IPS-NIHi11 (cell line): Measurements from ENCODE around the gene IDE.

Source experiments
- DNase-seq: peaks from one replicate; pipeline ENCODE4 v3.0.0; 2012; ENCODE audit warnings: mixed read lengths, low spot score

Gene IDE

DNA sequence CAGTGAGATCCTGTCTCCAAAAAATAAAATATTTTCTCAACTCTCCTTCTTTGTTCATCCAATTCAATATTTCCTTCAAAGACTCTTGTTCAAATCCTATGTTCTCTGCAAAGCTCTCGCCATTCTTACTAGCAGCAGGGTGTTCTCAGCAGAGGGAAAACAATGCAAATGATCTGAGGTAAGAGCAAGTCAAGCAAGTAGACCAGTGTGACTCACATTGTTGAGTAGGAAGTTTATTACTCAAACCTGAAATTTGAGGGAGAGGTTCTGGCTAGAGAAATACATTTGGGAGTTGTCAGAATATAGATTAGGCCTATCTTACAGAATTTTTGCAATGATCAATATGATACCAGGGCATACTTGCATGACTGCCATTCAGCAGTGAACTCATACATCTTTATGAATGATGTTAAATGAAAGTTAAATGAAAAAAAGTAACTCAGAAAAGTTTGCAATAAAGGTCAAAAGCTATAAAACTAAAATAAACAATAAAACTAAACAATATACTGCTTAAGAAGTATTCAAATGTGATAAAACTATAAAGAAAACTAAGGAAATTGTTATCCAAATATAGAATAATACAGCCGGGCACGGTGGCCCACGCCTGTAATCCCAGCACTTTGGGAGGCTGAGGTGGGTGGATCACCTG, 5.8 kb downstream of the IDE start:
- peak; percentile 38 for DNase-seq

DNA sequence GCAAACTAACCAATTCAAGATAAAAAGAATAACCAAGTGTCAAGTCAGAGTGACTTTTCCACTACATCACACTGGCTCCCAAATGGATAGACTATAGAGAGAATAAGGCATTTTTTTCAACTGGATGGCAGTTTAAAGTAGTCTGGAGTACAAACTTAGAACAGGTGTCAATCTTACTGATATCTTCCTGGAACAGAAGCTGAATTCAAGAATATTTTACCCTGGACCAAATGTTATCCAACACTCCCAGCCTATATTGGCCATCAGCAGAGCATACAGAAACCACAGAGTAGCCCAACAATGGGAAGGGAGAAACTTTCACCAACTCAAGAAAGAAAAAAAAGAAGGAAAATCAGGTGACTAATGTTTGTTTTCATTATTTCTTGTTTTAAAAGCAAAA, 11.5 kb downstream of the IDE start:
- DNase-seq = no peak

DNA sequence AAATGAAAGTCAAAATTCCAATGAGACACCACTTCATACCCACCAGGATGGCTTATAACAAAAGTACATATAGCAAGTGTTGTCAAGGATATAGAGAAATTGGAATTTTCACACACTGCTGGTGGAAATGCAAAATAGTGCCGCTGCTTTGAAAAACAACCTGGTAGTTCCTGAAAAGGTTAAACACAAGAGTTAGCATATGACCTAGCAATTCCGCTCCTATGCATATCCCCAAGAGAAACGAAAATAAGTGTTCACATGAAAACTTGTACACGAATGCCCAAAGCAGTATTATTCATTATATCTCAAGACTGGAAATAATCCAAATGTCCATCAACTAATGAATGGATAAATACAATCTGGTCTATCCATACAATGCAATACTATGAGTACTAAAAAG, 14.8 kb downstream of the IDE start:
- no peak for DNase-seq

DNA sequence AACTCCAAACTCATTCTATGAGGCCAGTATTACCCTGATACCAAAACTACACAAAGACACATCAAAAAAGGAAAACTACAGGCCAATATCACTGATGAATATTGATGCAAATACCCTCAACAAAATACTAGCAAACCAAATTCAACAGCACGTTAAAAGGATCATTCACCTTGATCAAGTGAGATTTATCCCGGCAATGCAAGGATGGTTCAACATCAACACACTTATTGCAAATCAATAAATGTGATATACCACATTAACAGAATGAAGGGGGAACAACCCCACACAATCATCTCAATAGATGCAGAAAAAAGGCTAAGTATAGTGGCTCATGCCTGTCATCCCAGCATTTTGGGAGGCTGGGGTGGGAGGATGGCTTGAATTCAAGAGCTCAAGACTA, 19.9 kb downstream of the IDE start:
- no peak for DNase-seq

DNA sequence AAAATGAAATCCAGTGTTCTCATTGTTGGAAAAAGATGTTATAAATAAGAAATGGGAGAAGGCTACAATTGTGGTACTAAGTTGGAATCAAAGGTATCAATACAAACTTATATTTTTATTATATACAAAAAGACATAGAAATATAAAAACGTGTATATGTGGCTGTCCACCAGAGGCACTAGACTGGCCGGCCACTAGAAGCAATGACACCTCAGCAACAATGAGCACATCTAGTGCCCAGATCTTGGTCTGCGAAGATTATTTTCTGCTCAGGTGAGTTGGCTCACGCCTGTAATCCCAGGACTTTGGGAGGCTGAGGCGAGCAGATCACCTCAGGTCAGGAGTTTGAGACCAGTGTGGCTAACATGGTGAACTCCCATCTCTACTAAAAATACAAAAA, 21.6 kb downstream of the IDE start:
- no peak for DNase-seq

DNA sequence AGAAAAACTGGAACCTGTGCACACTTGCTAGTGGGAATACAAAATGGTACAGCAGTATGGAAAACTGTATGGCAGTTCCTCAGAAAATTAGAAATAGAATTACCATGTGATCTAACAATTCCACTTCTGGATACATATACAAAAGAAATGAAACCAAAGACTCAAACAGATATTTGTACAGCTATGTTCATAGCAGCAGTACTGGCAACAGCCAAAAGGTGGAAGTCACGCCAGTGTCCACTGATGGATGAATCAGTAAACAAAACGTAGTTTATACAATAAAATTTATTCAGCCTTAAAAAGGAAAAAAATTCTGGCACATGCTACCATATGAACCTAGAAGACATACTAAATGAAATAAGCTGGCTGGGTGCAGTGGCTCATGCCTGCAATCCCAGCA, 23.0 kb downstream of the IDE start:
- DNase-seq = no peak

DNA sequence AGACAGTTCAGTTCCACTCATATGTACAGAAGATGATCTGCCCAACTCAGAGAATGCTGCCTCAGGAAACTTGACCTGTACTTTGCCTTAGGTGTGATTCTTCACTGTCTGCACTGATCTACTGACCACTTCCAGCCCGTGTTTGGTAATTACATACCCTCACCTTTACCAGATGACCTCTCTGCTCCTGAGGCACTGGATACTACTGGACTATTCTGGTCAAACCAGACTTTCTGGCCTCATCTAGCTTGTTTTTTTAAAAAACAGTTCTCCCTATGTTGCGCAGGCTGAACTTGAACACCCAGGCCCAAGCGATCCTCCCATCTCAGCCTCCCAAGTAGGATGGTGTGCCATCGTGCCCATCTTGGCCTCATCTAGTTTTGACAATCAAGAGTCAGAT, 26.2 kb downstream of the IDE start:
- DNase-seq = no peak

DNA sequence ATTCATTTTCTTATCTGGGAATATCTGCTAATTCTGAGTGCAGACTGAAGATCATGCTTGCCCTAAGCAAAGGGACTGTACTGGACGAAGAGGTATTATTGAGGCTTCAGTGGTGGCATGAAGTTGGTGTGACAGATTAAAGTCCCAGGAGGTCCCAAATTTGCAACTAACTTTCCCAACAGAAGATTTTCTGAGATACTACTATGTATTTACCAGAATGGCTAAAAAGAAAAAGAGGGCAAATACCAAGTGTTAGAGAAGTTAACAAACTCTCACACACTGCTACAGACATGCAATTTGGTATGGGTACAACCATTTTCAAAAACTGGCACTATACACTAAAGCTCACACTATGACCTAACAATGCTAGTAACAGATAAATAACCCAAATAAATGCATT, 28.3 kb downstream of the IDE start:
- no peak for DNase-seq

DNA sequence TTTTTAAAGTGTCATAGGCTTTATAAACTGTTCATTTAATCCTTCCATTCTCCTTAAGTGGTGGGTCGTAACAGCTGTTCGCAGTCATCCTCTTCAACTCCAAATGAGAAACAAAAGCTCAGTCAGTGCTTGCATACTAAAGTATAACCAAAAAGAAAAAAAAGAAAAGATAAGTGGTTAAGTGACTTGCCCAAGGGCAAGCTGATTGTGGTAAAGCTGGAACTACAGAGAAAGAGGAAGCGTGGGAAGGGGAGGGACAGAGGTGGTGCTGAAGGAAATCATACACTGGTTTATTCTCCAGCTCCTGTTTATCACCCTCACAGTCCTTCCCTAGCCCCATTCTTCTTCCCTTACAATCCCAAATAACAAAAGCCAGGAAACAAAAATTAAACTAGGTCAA, 29.6 kb downstream of the IDE start:
- DNase-seq = peak; percentile 21

DNA sequence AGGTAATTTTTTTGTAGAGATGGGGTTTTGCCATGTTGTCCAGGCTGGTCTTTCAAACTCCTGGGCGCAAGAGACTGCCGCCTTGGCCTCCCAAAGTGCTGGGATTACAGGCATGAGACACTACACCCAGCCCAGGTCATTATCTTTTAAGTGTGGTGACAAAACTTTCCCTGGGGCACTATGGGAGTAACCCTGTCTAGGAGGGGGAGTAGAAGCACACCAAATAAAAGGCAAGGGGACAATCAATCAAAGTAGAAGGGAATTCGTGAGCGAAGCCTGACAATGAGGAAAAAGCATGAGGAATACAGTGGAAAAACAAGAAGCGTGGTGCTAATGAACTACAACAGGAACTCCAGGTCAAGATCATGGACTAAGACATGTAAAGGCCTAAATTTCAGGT, 31.4 kb downstream of the IDE start:
- no peak for DNase-seq

DNA sequence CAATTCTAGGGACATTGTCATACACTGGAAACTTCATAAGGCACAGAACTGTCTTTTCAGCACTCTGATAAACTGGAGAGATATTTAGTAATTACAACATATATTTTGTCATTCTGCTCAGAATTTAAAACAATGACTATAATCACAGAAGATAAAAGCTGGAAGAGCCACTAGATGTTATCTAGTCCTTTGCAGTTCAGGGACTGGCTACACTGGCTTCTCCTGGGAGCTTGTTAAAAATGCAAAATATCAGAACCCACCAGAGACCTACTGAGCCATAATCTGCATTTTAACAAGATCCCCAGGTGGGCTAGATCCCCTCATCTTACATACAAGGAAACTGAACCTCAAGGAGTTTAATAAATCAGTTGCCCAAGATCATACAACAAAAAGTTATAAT, 32.3 kb downstream of the IDE start:
- no peak for DNase-seq

DNA sequence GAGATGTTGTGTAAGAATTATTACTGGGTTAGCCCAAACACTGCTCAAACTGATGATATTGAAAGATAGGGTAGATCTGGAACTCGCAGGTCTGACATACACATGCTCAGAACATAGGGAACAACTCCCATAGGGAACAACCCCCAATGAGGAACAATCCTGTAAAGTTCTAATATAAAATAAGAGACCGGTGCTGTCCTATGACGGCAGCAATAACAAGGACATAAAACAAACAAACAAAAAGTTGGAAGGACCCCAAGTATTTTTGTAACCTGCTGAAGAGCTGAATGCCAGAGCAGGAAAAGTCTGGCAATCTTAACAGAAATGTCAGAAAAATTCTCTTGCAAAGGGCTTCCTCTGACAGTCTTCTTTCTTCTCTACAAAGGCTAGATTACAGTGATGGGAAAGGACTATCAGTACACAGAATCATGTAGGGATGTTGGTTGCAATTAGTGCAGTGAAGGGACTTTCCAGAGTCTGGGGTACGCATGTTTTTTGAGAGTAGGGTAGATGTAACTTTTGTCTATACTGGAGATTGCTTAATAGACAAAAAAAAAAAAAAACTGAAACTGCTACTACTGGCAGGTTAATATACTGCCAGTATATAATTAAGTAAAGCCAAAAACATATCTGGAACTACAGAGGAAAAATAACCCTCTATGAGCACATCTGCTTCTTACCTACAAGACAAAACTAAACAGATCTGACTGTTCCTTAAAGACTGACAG, 35.5 kb downstream of the IDE start:
- no peak for DNase-seq

DNA sequence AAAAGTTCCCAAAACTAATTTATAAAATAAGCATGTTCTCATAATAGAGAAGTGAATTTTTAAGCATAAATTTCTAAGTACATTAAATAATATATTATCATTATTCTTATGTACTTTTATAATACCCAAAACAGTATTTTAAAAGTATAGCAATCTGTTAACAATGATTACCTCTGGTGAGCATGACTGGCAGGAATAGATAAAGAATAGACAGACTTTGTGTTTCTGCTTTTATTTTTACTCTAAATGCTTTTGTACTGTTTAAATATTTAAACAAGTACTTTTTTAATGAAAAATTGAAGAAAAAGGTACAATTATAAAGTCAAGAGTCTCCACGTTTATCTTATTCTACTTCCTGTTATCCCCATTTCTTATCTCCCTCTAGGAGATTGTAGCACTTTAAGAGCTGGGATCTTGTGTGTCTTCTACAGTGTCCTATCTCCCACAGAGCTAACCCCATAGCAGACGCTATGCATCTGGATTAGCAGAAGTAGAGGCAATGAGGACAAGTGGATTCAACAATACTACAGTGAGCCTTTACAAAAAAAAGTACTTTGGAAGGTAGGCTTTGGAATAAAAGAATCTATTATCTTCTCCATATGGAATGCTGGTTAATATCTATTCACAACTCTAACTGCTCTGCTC, 42.9 kb downstream of the IDE start:
- DNase-seq = no peak

DNA sequence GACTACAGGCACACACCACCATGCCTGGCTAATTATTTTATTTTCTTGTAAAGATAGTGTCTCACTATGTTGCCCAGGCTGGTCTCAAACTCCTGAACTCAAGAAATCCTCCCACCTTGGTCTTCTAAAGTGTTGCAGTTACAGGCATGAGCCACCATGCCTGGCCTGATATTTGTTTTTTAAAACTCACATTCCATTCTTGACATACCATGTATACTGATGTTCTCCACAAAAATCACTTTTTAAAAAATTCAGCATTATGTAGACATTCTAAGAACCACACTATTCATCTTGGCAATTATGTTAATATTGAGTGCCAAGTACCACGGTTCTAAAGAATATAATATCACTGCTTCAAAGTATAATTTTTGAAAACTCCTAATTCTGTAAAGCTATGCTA, 43.5 kb downstream of the IDE start:
- no peak for DNase-seq

DNA sequence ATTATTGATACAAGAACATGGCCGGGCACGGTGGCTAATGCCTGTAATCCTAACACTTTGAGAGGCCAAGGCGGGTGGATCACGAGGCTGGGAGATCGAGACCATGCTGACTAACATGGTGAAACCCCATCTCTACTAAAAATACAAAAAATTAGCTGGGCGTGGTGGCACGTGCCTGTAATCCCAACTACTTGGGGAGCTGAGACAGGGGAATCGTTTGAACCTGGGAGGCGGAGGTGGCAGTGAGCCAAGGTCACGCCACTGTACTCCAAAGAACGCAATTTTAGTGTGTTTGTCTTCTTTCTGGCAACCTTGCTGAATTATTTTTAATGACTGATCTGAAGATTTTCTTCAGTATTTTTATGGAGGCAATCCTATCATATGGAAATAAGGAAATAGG, 46.2 kb downstream of the IDE start:
- DNase-seq = no peak

DNA sequence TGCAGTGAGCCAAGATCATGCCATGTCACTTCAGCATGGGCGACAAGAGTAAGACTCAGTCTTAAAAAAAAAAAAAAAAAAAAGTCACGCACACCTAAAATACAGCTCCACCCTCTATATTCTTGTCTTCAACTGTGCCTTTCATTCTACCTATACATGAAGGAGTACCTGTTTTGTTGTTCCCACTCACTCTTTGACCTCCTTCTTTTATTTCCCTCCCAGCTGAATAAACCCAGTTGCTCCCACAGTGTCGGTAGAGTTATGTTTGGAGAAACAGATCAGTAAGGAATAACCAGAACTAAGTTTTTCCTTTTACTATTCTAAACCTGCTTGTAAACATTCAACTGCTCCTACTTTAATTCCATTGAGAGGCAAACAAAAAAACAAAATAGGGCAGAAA, 50.3 kb downstream of the IDE start:
- no peak for DNase-seq

DNA sequence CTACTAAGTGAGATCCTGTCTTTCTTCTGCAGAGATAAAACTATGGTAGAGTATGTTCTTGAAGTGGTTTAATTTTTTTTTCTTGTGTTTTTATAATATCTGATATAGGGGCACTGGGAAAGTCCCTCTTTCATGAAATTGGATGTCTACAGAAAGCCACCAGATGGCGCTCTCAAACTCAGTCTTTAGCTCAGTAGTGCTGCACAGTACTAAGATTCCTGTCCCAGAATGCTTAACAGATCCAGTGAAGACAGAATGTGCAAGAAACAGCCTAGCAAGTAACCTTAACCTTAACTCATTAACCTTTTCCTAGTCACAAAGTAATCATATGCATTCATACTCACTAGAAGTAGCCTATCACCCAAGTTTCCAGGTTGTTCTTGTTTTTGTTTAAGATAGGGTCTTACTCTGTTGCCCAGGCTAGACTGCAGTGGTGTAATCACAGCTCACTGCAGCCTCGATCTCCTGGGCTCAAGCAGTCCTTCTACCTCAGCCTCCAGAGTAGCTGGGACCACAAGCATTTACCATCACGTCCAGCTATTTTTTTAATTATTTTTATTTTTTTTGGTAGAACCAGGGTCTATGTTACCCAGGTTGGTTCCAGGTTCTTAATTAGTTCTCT, 56.7 kb downstream of the IDE start:
- DNase-seq = peak; percentile 77

DNA sequence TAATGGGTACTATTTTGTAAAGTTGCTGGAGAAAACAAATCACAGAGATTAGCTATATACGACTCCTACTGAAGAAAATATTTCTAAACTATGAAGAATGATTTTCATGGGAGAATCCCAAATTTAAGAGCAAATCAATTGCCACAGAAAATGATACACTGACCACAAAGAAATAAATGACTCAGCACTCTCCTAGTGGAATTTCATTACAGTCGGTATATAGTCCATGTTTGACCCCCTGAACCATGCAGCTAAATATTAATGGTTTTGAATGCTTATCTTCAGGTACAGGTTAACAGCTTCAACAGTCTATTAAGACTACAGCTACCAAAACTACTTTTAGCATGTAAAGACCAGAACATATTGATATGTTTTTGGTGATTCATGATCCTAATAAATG, 65.0 kb downstream of the IDE start:
- DNase-seq = no peak

DNA sequence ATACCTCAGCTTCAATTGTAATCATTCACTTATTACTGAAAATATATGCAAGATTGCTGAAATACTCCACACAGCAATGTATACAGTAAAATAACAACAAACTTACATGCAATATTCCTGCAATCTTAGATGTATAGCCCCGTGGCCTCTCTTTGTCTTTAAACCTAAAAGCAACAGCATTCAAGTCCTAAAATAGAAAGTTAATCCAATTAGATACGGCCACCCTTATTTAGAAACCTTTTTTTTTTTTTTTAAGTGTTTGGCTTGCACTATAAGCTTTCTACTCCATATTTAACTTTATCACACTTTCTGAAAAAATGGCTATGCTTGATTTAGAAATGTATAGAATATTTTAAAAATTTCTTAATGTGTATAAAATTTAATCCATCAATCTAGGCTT, 67.6 kb downstream of the IDE start:
- no peak for DNase-seq

DNA sequence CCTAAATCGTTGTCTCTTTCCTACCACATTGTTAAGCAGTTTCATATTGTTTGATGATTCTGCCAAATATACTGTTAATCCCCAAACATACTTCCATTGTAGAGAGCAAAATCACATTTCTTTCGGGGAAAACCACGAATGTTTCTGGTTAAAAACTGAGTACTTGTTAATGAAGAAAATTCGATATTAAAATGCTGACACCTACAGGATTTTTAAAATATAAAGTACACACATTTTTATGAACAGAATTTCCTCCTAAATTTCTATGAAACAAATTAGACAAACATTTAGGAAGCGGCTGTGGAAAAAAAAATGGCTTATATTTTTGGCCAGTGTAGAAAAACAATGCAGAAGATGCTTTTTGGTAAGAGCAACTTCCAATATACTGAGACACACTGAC, 68.8 kb downstream of the IDE start:
- no peak for DNase-seq

DNA sequence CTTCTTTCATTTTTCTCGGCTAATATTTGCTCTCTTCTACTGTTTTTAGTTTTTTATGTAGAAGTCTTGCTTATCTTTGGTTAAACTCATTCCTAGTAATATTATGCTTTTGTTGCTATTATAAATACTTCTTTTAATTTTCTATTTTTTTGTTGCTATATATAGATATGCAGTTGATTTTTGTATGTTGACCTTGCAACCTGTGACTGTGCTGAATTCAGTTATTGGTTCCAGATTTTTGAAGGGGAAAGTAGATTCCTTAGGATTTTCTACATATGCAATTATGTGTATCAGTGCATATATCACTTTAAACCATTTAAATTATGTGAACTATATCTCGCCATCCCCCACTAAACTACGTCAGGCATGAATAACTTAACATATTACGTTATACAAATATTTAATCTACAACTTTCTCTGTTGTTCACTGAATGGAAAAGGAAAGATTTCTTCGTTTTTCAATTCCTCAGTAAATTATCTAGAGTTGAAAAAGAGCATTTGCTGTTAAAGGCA, 71.5 kb downstream of the IDE start:
- DNase-seq = no peak

DNA sequence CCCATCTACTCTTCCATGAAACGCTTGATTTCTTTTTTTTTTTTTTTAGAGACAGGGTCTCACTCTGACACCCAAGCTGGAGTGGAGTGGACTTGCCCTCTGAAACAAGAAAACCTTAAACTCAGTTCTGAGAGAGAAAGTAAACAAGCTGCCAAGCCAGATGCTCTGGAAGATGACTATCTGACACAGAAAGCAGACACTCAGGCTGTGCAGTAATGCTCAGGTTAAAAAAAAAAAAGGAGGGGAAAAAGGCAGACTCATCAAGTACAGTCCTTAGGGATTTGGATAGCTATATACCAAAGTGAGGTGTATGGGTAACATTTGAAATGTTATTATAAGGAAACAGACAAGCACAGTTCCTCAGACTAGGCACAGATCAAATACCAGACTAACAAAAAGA, 80.5 kb downstream of the IDE start:
- no peak for DNase-seq

DNA sequence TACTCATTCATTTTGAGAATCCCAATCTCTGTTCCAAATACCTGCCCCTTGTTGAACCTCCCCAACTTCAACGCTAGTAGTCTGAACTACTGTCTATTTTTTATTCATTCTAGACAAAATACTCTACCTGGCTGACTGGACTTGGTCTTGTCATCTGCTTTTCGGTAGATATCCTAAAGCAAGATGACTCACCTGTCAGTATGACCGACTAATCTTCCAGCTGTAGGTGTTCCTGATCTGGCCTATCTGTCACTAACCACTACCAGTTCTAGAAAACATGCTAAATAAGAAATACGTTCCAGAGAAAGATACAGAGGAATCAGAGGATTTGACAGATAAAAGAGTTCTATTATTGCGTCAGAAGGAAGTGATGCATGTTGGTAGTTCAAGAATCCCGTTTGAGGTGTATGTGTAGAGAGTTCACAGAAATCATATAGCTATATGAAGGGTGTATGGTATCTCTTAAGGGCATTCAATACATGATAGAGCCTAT, 81.1 kb downstream of the IDE start:
- no peak for DNase-seq
